Liver (tissue), 9 donors: ENCODE data around the gene ALCAM. TPM values are rescaled to one million over a fixed set of nuclear protein-coding genes. Genes with fewer than 3 reads are reported as not detected.

Experiments used
- DNase-seq: peaks from one replicate; pipeline ENCODE4 v3.0.0-alpha.2; 2017; ENCODE audit warnings: low spot score
- H3K27ac ChIP-seq, 2 donors: one replicate each; pipeline ENCODE4 v1.7.0; 2013; ENCODE audit warnings: inconsistent platforms in 2 of 2, low read length in 2 of 2, control low read depth in 1 of 2, low read depth in 1 of 2, mild to moderate bottlenecking in 1 of 2
- H3K27me3 ChIP-seq, 4 donors: one replicate each; pipeline versions ENCODE4 v1.6.1 to v1.7.0; 2013; ENCODE audit warnings: low read length in 3 of 4, inconsistent platforms in 1 of 4, mild to moderate bottlenecking in 1 of 4, moderate library complexity in 1 of 4; ENCODE audit not compliant: control insufficient read depth in 4 of 4, insufficient read depth in 4 of 4
- H3K36me3 ChIP-seq, 4 donors: one replicate each; pipeline versions ENCODE4 v1.6.1 to v1.7.0; 2013; ENCODE audit warnings: low read length in 3 of 4, mild to moderate bottlenecking in 3 of 4, low read depth in 1 of 4, moderate library complexity in 1 of 4; ENCODE audit not compliant: control insufficient read depth in 4 of 4, insufficient read depth in 3 of 4
- H3K4me1 ChIP-seq, 4 donors: one replicate each; pipeline versions ENCODE4 v1.6.1 to v1.7.0; 2013; ENCODE audit warnings: low read length in 3 of 4, mild to moderate bottlenecking in 3 of 4, moderate library complexity in 1 of 4; ENCODE audit not compliant: control insufficient read depth in 4 of 4, insufficient read depth in 4 of 4
- H3K4me3 ChIP-seq, 3 donors: one replicate each; pipeline versions ENCODE4 v1.6.1 to v1.7.0; 2013; ENCODE audit warnings: low read length in 3 of 3, control low read depth in 1 of 3, low read depth in 1 of 3, mild to moderate bottlenecking in 1 of 3
- H3K9ac ChIP-seq, 2 donors: one replicate each; pipeline ENCODE4 v1.7.0; 2013; ENCODE audit warnings: low read length in 2 of 2, mild to moderate bottlenecking in 2 of 2, moderate library complexity in 2 of 2, control low read depth in 1 of 2, low read depth in 1 of 2
- H3K9me3 ChIP-seq, 4 donors: one replicate each; pipeline versions ENCODE4 v1.6.1 to v1.7.0; 2013; ENCODE audit warnings: low read length in 3 of 4; ENCODE audit not compliant: control insufficient read depth in 4 of 4
- ATF3 ChIP-seq: IDR thresholded peaks from 2 replicates; pipeline ENCODE4 v1.6.1; 2016; ENCODE audit warnings: antibody characterized with exemption
- CTCF ChIP-seq: fragments of 150-350 bp; IDR thresholded peaks from 2 replicates; pipeline ENCODE4 v1.5.1; 2017; ENCODE audit warnings: improper control_type of control experiment, low read depth, low read length; ENCODE audit not compliant: missing input control
- EGR1 ChIP-seq, 2 donors: IDR thresholded peaks; 2 replicates each; pipeline ENCODE4 v1.6.1; 2016 to 2018; ENCODE audit warnings: antibody characterized with exemption in 2 of 2, low read depth in 2 of 2
- FOXA1 ChIP-seq: IDR thresholded peaks from 2 replicates; pipeline ENCODE4 v1.6.1; 2016; ENCODE audit warnings: antibody characterized with exemption
- FOXA2 ChIP-seq: IDR thresholded peaks from 2 replicates; pipeline ENCODE4 v1.6.1; 2016; ENCODE audit warnings: antibody characterized with exemption
- GABPA ChIP-seq, 2 donors: IDR thresholded peaks in 1 of 2; conservative IDR thresholded peaks in 1 of 2; 2 replicates each; pipeline ENCODE4 v1.6.1; 2016; ENCODE audit warnings: antibody characterized with exemption in 2 of 2, mild to moderate bottlenecking in 1 of 2, moderate library complexity in 1 of 2
- HNF4A ChIP-seq, 2 donors: conservative IDR thresholded peaks; 2 replicates each; pipeline ENCODE4 v1.6.1; 2016; ENCODE audit warnings: antibody characterized with exemption in 2 of 2, mild to moderate bottlenecking in 2 of 2
- HNF4G ChIP-seq: IDR thresholded peaks from 2 replicates; pipeline ENCODE4 v1.6.1; 2016; ENCODE audit warnings: antibody characterized with exemption
- JUND ChIP-seq, 2 donors: IDR thresholded peaks; 2 replicates each; pipeline ENCODE4 v1.6.1; 2016; ENCODE audit warnings: antibody characterized with exemption in 2 of 2
- MAX ChIP-seq: IDR thresholded peaks from 2 replicates; pipeline ENCODE4 v1.6.1; 2016; ENCODE audit warnings: antibody characterized with exemption
- NR2F2 ChIP-seq: IDR thresholded peaks from 2 replicates; pipeline ENCODE4 v1.6.1; 2016; ENCODE audit warnings: antibody characterized with exemption
- RAD21 ChIP-seq, 2 donors: IDR thresholded peaks; 2 replicates each; pipeline ENCODE4 v1.6.1; 2016; ENCODE audit warnings: antibody characterized with exemption in 2 of 2, mild to moderate bottlenecking in 2 of 2
- REST ChIP-seq: IDR thresholded peaks from 2 replicates; pipeline ENCODE4 v1.6.1; 2016; ENCODE audit warnings: antibody characterized with exemption, mild to moderate bottlenecking
- RXRA ChIP-seq, 2 donors: IDR thresholded peaks; 2 replicates each; pipeline ENCODE4 v1.6.1; 2017 to 2018; ENCODE audit warnings: antibody characterized with exemption in 2 of 2, mild to moderate bottlenecking in 1 of 2
- SP1 ChIP-seq: IDR thresholded peaks from 2 replicates; pipeline ENCODE4 v1.6.1; 2018; ENCODE audit warnings: antibody characterized with exemption, mild to moderate bottlenecking
- TAF1 ChIP-seq: conservative IDR thresholded peaks from 2 replicates; pipeline ENCODE4 v1.6.1; 2016; ENCODE audit warnings: antibody characterized with exemption, mild to moderate bottlenecking
- YY1 ChIP-seq: IDR thresholded peaks from 2 replicates; pipeline ENCODE4 v1.6.1; 2016; ENCODE audit warnings: antibody characterized with exemption, mild to moderate bottlenecking
- ZBTB33 ChIP-seq: IDR thresholded peaks from 2 replicates; pipeline ENCODE4 v1.6.1; 2016; ENCODE audit warnings: antibody characterized with exemption
- WGBS: extraction: QIAGEN DNeasy Blood & Tissue Kit; methylation state at CpG from one replicate; pipeline ENCODE4 v1.1.7; 2013; 5-methylcytosine and 5-hydroxymethylcytosine counted together
- polyA plus RNA-seq, 2 donors: library from polyadenylated mRNA; stranded (reverse) in 1 of 2; unstranded in 1 of 2; fragments of 200-250 nt in 1 of 2; fragments of >200 nt in 1 of 2; fragmentation: Nextera tagmentation in 1 of 2; extraction: Ambion mirVana in 1 of 2; gene quantifications; one replicate each; pipeline versions ENCODE4 v1.2.1 to v1.2.3, GENCODE V29; 2013 to 2015
- total RNA-seq, 2 donors: library from RNA; depleted of rRNA; stranded (reverse); fragments of >200 nt; gene quantifications; one replicate each; pipeline ENCODE4 v1.2.3, GENCODE V29; 2014
- donor health status: healthy.
- donor health status: healthy.
- donor health status: healthy.
- donor health status: healthy.
- donor health status: healthy.

The ALCAM gene
- total and polyA plus RNA-seq, 4 donors: 14.2 to 62.0 (median 32.3) TPM

- DNase-seq: no peak
- H3K4me3 ChIP-seq: no peak overlapping the region
- no peaks in the 10 kb centered on the region for H3K27me3 ChIP-seq
- TF ChIP-seq NR2F2: no peak
- no peak for TF ChIP-seq YY1
- TF ChIP-seq ZBTB33: no peak
- TF ChIP-seq SP1: no peak
- TF ChIP-seq RAD21 (IDR thresholded peaks at IDR 0.05): no peak
- TF ChIP-seq REST: no peak
- TF ChIP-seq HNF4G: no peak
- TF ChIP-seq EGR1 (IDR thresholded peaks at IDR 0.05; ENCODE audit: low read depth in 2 of 2): no peak
- H3K36me3 ChIP-seq: no peaks in the 10 kb centered on the region
- 90% methylated on average over 4 of the region's 4 CpGs for WGBS
- peaks cover 0 to 24% (median 11%) of the 10 kb centered on the region in 4 donors for H3K4me1 ChIP-seq
- no peak overlapping the region for H3K27ac ChIP-seq
- H3K9me3 ChIP-seq: no peaks in the 10 kb centered on the region
- H3K9ac ChIP-seq: no peak overlapping the region
Observed at GRCh38 chr3:105364128-105364527, 2.6 kb upstream of the ALCAM start.

- WGBS: 53% methylated on average over 5 of the region's 5 CpGs
- no peak overlapping the region for H3K27ac ChIP-seq
Observed at GRCh38 chr3:105365081-105365390, 1.7 kb upstream of the ALCAM start.

More at GRCh38 chr3:105365081-105365390, 1.7 kb upstream of the ALCAM start:
- Histone ChIP-seq H3K9me3 (no peaks in the 10 kb centered on the region), H3K27me3 (no peaks in the 10 kb centered on the region), H3K36me3 (no peaks in the 10 kb centered on the region), H3K9ac (no peak overlapping the region), H3K4me1 (peaks cover 0 to 27% (median 14%) of the 10 kb centered on the region in 4 donors), H3K4me3 (no peak overlapping the region)
- no peak for DNase-seq
- TF ChIP-seq YY1 (no peak), ATF3 (no peak), HNF4A (conservative IDR thresholded peaks at IDR 0.05) (no peak), REST (no peak), RAD21 (IDR thresholded peaks at IDR 0.05) (no peak), GABPA (IDR thresholded peaks at IDR 0.05 in 1 of 2, conservative IDR thresholded peaks at IDR 0.05 in 1 of 2) (no peak), EGR1 (IDR thresholded peaks at IDR 0.05; ENCODE audit: low read depth in 2 of 2) (no peak), FOXA2 (no peak), CTCF (no peak), ZBTB33 (no peak), RXRA (IDR thresholded peaks at IDR 0.05) (no peak), HNF4G (no peak), TAF1 (no peak), MAX (no peak), JUND (IDR thresholded peaks at IDR 0.05) (no peak), FOXA1 (no peak), NR2F2 (no peak)
